Smooth muscle cell (in vitro differentiated cells): ENCODE measurements around the gene MCM7. TPM values are rescaled to one million over a fixed set of nuclear protein-coding genes. Genes with fewer than 3 reads are reported as not detected.

Source experiments
- DNase-seq: peaks from one replicate; lab custom pipeline; 2025; ENCODE audit not compliant: unreplicated experiment; lab: John Stamatoyannopoulos, UW
- H2AFZ ChIP-seq: fragments of 200-600 bp; sonication (generic); 2 replicates; pipeline ENCODE4 v1.6.0; 2016; ENCODE audit warnings: antibody characterized with exemption, low read depth, mild to moderate bottlenecking
- H3F3A ChIP-seq: fragments of 200-600 bp; sonication (generic); 2 replicates; pipeline ENCODE4 v1.6.0; 2017; ENCODE audit warnings: antibody characterized with exemption, low read depth
- H3K27ac ChIP-seq: fragments of 200-600 bp; sonication (generic); 2 replicates; pipeline ENCODE4 v1.5.1; 2016; ENCODE audit warnings: low read depth, mild to moderate bottlenecking
- H3K27me3 ChIP-seq: fragments of 200-600 bp; sonication (generic); 2 replicates; pipeline ENCODE4 v1.6.1; 2016; ENCODE audit warnings: low read depth, mild to moderate bottlenecking
- H3K36me3 ChIP-seq: fragments of 200-600 bp; sonication (generic); 2 replicates; pipeline ENCODE4 v1.5.1; 2016; ENCODE audit warnings: low read depth
- H3K4me1 ChIP-seq: fragments of 200-600 bp; sonication (generic); 2 replicates; pipeline ENCODE4 v1.5.1; 2016; ENCODE audit warnings: low read depth
- H3K4me2 ChIP-seq: fragments of 200-600 bp; sonication (generic); 2 replicates; pipeline ENCODE4 v1.6.0; 2016; ENCODE audit warnings: mild to moderate bottlenecking
- H3K4me3 ChIP-seq: fragments of 200-600 bp; sonication (generic); 2 replicates; pipeline ENCODE4 v1.5.1; 2016; ENCODE audit warnings: mild to moderate bottlenecking
- H3K79me2 ChIP-seq: fragments of 200-600 bp; sonication (generic); 2 replicates; pipeline ENCODE4 v1.6.0; 2016; ENCODE audit warnings: low read depth, mild to moderate bottlenecking
- H3K9ac ChIP-seq: fragments of 200-600 bp; sonication (generic); 2 replicates; pipeline ENCODE4 v1.6.0; 2016; ENCODE audit warnings: low read depth
- H3K9me3 ChIP-seq: fragments of 200-600 bp; sonication (generic); replicated peaks from 2 replicates; pipeline ENCODE4 v1.5.1; 2016; ENCODE audit warnings: low read depth
- H4K20me1 ChIP-seq: fragments of 200-600 bp; sonication (generic); 2 replicates; pipeline ENCODE4 v1.6.0; 2016; ENCODE audit warnings: low read depth
- WGBS: methylation state at CpG from one replicate; pipeline ENCODE4 v1.1.7; 2016; ENCODE audit warnings: low lambda C conversion rate; 5-methylcytosine and 5-hydroxymethylcytosine counted together
- polyA plus RNA-seq: library from polyadenylated mRNA; unstranded; fragments of >200 nt; fragmentation: Nextera tagmentation; extraction: Ambion mirVana; gene quantifications from 2 replicates; pipeline ENCODE4 v1.2.1, GENCODE V29; 2016
- total RNA-seq: library from RNA; depleted of rRNA; stranded (reverse); fragments of >200 nt; gene quantifications from 2 replicates; pipeline ENCODE4 v1.2.3, GENCODE V29; 2014
- TF ChIP-seq, protein P1 (sequence below): fragments of 200-600 bp; sonication (generic); IDR thresholded peaks from 2 replicates; pipeline ENCODE4 v1.5.1; 2017; ENCODE audit warnings: borderline replicate concordance, mild to moderate bottlenecking, antibody characterized with exemption; ENCODE audit not compliant: insufficient read depth, poor library complexity, severe bottlenecking

Gene MCM7
- total and polyA plus RNA-seq, 2 experiments from 2014 or later = 47.6 to 56.9 TPM

DNA sequence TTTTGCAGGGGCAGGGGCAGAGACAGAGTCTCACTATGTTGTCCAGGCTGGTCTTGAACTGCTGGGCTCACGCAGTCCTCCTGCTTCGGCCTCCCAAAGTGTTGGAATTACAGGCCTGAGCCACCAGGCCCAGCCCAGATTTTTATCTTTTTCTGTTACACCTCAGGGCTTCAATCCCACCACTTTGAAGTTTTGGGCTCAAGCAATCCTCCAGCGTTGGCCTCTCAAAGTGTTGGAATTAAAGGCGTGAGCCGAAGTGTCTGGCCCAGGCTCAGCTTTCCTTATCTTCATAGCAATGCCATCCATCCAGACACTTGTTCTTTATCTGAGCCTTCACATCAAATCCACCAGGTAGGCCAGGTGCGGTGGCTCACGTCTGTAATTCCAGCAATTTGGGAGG is 13.8 kb upstream of the MCM7 start:
- Histone ChIP-seq H3K9ac (no peak overlapping the region), H3K4me2 (no peak overlapping the region), H3K9me3 (no peaks in the 10 kb centered on the region), H3K27ac (no peak overlapping the region), H3F3A (no peaks in the 10 kb centered on the region), H4K20me1 (no peaks in the 10 kb centered on the region), H3K36me3 (peaks cover 3% of the 10 kb centered on the region), H3K27me3 (no peaks in the 10 kb centered on the region), H3K4me3 (no peak overlapping the region), H3K79me2 (peaks cover 8% of the 10 kb centered on the region), H3K4me1 (peaks cover 6% of the 10 kb centered on the region), H2AFZ (no peak overlapping the region)
- TF ChIP-seq, protein P1, sequence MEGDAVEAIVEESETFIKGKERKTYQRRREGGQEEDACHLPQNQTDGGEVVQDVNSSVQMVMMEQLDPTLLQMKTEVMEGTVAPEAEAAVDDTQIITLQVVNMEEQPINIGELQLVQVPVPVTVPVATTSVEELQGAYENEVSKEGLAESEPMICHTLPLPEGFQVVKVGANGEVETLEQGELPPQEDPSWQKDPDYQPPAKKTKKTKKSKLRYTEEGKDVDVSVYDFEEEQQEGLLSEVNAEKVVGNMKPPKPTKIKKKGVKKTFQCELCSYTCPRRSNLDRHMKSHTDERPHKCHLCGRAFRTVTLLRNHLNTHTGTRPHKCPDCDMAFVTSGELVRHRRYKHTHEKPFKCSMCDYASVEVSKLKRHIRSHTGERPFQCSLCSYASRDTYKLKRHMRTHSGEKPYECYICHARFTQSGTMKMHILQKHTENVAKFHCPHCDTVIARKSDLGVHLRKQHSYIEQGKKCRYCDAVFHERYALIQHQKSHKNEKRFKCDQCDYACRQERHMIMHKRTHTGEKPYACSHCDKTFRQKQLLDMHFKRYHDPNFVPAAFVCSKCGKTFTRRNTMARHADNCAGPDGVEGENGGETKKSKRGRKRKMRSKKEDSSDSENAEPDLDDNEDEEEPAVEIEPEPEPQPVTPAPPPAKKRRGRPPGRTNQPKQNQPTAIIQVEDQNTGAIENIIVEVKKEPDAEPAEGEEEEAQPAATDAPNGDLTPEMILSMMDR = no peak
- WGBS = 94% methylated on average over 7 of the region's 7 CpGs
- no peak for DNase-seq

DNA sequence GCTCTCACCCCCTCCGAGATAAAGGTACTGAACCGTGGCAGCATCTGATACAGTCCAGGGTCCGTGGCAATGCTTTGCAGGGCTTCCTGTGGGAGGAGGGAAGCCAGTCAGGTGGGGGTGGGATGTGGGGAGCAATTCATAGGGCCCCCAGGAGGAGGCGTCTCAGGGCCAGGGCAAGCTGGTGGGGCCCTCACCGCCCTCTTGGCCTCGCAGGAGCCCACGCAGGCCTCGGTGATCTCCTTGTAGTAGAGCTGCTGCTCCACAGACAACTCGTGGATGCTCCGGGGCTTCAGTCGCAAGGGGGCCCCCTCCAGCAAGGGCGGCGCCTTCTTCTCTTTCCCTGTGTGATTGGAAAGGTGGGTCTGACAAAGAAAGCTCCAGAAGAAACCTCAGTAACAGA is 10.7 kb upstream of the MCM7 start:
- peaks cover 3% of the 10 kb centered on the region for H3K36me3 ChIP-seq
- no peaks in the 10 kb centered on the region for H3K9me3 ChIP-seq
- no peaks in the 10 kb centered on the region for H3K4me1 ChIP-seq
- no peak overlapping the region for H2AFZ ChIP-seq
- TF ChIP-seq, protein P1 = no peak
- no peaks in the 10 kb centered on the region for H3F3A ChIP-seq
- H4K20me1 ChIP-seq = no peaks in the 10 kb centered on the region
- H3K9ac ChIP-seq = no peak overlapping the region
- H3K4me3 ChIP-seq = no peak overlapping the region
- no peaks in the 10 kb centered on the region for H3K79me2 ChIP-seq
- DNase-seq = no peak
- no peak overlapping the region for H3K4me2 ChIP-seq
- 96% methylated on average over 13 of the region's 13 CpGs for WGBS
- no peaks in the 10 kb centered on the region for H3K27me3 ChIP-seq
- no peak overlapping the region for H3K27ac ChIP-seq

DNA sequence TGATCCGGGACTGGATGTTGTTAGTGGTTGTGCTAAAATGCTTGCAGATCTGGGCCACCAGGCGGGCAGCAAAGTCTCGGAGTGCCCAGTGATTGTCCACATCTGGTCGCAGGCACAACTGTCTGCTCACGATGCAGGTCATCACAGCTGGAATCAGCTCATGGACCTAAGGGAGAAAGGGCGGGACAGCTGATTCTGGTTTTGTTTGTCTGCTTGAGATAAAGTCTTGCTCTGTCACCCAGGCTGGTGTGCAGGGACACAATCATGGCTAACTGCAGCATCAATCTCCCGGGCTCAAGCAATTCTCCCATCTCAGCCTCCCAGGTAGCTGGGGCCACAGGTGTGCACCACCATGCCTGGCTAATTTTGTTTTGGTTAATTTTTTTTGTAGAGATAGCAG is 10.0 kb upstream of the MCM7 start:
- Histone ChIP-seq H3K9me3 (no peaks in the 10 kb centered on the region), H3K4me1 (no peaks in the 10 kb centered on the region), H3K27me3 (no peaks in the 10 kb centered on the region), H3K79me2 (no peaks in the 10 kb centered on the region), H3K4me3 (no peak overlapping the region), H3K9ac (no peak overlapping the region), H3K27ac (no peak overlapping the region), H2AFZ (no peak overlapping the region), H4K20me1 (no peaks in the 10 kb centered on the region), H3K36me3 (peaks cover 3% of the 10 kb centered on the region), H3K4me2 (no peak overlapping the region), H3F3A (no peaks in the 10 kb centered on the region)
- DNase-seq = no peak
- over 99% methylated on average over 7 of the region's 7 CpGs for WGBS
- TF ChIP-seq, protein P1 = no peak

DNA sequence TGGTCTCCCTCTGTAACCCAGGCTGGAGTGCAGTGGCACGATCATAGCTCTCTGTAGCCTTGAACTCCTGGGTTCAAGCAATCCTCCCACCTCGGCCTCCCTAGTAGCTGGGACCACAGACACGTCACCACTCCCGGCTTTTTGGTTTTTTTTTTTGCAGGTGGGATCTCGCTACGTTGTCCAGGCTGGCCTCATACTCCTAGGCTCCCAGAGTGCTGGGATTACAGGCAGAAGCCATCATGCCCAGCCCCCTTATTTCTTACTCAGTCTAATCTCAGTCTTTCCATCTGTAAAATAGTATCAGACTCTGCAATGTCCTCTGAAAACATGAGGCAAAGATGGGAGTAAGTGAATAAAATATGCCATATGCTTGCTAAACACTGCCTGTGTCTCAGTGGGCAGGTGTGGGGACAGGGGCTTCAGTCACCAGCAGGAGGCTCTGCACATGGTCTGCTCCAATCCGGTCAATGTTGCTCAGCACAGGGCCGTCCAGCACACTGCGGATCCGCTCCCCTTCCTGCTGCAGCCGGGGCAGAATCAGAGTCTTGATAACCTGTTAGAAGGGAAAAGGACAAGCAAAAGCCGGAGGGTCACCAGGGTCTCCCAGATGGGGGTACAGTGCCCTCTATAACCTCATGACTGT is 8.4 kb upstream of the MCM7 start:
- Histone ChIP-seq H4K20me1 (no peaks in the 10 kb centered on the region), H3K79me2 (no peaks in the 10 kb centered on the region), H3K4me2 (no peak overlapping the region), H3K9ac (no peak overlapping the region), H3K36me3 (peaks cover 3% of the 10 kb centered on the region), H3K27ac (no peak overlapping the region), H3K27me3 (no peaks in the 10 kb centered on the region), H3K9me3 (no peaks in the 10 kb centered on the region), H3F3A (no peaks in the 10 kb centered on the region), H3K4me3 (no peak overlapping the region), H3K4me1 (no peaks in the 10 kb centered on the region), H2AFZ (no peak overlapping the region)
- no peak for DNase-seq
- WGBS = 90% methylated on average over 12 of the region's 12 CpGs
- TF ChIP-seq, protein P1 = no peak
